Activated CD4-positive, CD25-positive, alpha-beta regulatory T cell treated with anti-CD3 and anti-CD28 coated beads, Interleukin-2, amount 50 U/mL, for 16 hours (primary cell): ENCODE measurements around the gene GOLGA7B.

Source experiments
- DNase-seq: peaks from one replicate; pipeline ENCODE4 v3.0.0-alpha.2; 2020; ENCODE audit warnings: low read depth, low spot score

GOLGA7B gene

GRCh38 chr10:97895084-97895483 is 45.4 kb downstream of the GOLGA7B start:
- DNase-seq: no peak

DNA sequence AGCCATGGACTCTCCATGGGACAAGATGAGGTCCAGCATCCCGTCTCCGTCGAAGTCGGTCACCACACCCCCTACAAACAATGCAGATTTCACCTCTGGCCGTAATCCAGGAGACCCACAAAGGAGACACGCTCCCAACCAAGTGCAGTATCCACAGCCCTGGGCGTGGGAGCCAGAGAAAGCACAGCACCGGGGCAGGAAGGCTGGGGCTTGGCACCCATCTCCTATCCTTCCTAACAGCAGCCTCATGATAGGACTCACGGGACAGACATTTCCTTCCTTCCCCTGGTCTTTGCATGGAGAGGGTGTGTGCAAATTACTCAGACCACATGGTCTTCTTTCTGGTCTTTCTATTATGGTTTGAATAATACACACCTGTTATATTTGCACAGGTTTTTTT is 46.3 kb downstream of the GOLGA7B start:
- DNase-seq: no peak

DNA sequence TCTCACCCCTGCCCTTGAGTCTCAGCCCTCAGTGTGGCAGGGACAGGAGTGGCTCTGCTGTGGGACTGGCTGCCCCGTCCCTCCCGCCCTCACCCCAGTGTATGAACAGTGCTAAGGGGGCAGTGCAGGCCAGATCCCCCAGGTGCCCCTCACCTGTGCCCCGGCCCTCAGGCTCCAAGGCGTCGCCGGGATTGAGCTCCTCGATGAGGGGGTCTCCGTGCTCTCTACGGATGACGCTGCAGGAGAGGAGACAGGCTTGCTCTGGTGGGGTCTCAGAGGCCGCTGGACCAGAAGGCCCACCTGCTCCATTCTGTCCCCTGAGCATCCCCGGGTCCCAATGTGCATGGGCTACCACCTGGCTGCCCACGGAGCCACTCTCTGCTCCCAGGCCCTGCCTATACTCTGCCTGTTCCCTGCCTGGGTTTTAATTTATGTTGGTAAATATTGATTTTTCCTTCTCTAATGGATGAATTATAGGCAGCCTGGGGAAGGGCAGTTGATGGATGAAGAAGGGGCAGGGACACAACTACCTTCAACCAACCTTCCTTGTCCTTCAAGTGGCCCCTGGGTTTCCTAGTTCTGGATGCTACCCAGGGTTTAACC is 47.2 kb downstream of the GOLGA7B start:
- DNase-seq: no peak

GRCh38 chr10:97898429-97898828 is 48.8 kb downstream of the GOLGA7B start:
- no peak for DNase-seq

DNA sequence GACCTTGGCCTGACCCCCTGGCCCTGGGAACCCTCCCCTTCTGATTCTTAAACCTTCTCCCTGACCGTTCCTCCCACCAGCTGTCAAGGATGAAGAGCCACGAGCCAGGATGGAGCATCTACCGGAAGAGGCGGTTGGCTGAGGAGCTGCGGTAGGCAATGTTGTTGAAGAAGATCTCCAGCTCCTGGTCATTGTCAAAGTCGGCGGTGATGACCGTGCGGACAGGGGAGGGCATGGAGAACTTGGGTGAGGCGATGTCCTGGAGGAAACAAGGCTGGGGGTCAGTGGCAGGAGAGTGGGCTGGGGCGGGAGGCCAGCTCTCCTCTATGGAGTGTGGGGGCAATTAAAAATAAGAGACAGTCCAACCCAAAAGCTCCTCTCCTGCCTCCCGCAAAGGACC is 51.7 kb downstream of the GOLGA7B start:
- DNase-seq: no peak

GRCh38 chr10:97903128-97904017 is 53.7 kb downstream of the GOLGA7B start:
- no peak for DNase-seq

GRCh38 chr10:97904018-97904381 is 54.4 kb downstream of the GOLGA7B start:
- no peak for DNase-seq

DNA sequence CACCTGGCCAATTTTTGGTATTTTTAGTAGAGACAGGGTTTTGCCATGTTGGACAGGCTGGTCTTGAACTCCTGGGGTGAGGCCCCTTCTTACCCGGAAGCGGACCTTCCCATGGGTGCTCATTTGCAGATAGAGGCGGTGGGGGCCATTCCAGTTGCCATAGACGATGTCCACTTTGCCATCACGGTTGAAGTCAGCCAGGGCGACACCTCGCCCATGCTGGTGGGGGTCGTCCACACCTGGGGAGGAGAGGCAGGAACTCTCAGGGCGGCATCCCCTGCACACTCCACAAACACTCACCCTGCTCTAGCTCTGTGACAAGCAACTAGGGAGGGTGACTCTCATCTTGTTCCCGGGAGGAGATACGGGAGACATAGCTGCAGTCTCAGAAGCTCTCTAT is 54.9 kb downstream of the GOLGA7B start:
- no peak for DNase-seq

DNA sequence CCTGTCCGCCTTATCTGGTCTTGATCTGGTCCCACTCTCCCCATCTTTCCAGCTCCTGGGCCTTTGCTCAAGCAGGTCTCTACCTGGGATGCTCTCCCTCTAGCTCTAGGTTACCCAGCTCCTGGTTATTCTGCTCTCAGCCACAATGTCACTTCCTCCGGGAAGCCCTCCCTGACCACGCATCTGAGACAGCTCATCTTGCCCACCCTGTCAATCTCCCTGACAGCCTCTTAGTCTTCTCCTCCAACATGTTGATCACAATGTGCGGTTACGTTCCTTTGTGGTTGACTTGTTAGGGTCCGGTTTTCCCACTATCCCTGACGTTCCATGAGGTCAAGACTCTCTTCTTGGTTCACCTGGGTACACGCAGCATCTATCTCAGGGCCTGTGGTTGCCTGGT is 55.6 kb downstream of the GOLGA7B start:
- DNase-seq: no peak

DNA sequence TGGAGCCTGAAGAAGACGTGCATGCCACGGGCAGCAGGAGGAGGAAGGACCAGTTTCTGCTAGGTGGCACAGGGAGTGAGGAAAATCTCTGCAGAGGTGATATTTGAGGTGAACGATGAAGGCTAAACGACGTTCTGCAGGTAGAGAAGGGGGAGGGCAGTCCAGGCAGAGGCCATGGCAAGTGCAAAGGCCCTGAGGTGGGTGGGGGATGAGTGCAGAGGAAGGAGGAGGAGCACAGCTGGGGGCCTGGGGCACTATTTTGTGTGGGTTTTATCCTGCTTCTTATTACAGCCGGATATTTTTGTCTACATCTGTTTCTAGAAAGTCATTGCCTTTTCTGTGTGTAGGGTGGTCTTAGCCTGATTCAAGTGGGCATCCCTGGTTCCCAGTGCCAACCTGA is 57.6 kb downstream of the GOLGA7B start:
- no peak for DNase-seq

- DNase-seq: no peak
These were observed 58.2 kb downstream of the GOLGA7B start for GRCh38 chr10:97907830-97908229.

GRCh38 chr10:97910661-97911060 is 61.0 kb downstream of the GOLGA7B start:
- no peak for DNase-seq

DNA sequence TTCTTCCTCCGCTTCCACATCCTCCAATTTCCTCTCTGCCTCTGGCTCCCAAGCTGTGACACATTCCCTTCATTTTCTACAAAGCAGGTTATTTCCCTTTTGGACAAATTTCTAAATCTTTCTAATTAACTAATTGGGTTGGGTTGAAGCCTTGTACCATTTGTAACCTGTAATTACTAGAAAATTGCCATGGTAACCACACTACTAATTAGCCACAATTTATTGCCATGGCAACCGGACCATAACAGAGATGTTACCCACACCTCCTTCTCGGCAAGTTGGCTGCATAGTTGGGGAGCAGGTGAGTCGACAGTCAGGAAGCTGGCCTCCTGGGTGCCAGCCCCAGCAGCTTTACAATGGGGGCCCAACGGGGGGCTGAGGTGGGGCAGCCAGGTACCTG is 61.6 kb downstream of the GOLGA7B start:
- no peak for DNase-seq

- DNase-seq: no peak
These were observed 63.5 kb downstream of the GOLGA7B start for GRCh38 chr10:97913193-97913592.

DNA sequence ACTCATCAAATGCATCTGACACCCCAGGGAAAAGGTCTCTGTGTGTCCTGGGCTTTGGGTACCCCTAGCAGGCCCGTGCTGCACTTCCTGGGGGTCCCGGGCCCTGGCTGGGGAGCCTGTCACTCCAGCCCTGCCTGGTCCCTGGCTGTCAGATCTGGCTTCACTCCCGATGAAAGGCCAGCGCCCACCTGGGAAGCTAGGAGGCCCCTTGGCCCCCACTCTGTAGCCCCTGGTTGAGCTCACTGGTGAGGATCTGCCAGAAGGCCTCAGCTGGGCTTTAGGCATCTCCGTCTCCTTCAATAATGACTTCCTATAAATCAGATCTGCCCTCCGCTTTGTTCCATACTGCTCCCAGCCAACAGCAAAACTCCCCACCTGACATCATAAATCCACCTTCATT is 64.0 kb downstream of the GOLGA7B start:
- DNase-seq: no peak

- DNase-seq: no peak
These were observed 64.7 kb downstream of the GOLGA7B start for GRCh38 chr10:97914171-97914836.

DNA sequence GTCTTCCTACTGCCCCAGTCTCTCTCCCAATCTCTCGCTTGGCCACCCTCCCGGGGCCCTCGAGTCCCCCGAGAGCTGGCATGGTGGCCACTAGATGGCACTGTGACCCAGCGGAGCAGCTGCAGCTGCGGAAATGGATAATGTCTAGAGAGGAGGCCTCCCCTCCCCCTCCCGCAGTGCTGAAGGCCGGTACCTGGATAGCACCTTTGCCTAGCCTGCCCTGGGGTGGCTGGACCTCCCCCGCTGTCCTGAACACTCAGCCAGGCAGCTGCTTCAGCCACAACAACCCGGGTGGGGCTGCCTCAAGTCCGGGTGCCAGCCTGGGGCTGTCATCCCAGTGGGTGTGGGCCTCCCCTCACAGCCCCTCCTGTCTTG is 65.2 kb downstream of the GOLGA7B start:
- DNase-seq: peak; percentile 45

DNA sequence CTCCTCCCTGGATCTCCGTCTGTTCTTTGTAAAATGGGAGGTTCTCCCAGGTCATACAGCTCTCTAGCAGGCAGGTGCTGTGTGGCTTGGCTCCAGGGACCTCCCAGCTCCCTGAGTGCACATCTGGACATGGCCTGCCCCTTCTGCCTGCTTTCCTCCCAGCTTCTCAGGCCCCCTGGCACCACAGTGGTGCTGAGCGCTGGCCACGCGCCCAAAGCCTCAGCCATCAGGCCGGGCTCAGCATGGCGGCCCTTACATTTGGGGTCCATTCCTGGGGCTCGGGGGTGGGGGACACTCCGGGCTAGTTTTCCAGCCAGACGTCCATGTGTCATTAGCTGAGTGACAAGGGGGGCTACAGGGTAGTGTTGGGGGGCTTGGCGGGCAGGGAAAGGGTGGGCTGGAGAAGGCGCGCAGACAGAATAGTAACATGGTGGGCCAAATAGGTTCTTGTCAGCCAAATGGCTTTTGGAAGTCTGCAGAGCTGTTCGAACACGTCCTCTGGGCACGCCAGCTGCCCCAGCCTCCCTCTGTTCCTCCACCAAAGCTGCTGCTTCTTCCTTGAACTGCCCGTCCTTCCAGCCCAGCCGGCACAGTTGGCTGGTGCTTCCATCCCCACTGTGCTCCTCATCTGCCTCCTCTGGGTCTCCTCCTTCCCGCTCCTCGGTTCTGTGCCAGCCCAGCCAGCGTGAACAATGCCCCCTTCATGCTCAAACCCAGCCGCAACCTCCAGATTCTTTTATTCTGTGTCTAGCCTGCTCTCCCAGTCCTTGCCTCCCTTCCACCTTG is 65.9 kb downstream of the GOLGA7B start:
- DNase-seq: no peak

DNA sequence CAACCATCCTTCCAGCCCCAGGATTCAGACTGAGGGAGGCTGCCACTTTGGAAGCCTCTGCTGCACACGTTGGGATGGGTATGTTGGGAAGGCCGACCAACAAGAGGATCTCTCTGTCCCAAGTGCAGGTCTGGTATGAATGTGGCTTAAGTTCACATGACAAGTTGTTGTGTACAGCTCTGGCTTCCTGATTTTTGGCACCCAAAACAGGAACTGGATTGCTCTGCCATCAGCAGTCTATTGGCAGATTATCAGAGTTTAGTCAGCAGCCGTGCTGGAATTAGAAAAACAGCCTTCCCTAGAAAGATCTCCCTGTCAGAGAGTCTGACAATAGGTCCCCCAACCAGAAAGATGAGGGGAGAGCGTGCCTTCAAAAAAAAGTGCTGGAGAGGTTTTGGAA is 66.9 kb downstream of the GOLGA7B start:
- DNase-seq: no peak

DNA sequence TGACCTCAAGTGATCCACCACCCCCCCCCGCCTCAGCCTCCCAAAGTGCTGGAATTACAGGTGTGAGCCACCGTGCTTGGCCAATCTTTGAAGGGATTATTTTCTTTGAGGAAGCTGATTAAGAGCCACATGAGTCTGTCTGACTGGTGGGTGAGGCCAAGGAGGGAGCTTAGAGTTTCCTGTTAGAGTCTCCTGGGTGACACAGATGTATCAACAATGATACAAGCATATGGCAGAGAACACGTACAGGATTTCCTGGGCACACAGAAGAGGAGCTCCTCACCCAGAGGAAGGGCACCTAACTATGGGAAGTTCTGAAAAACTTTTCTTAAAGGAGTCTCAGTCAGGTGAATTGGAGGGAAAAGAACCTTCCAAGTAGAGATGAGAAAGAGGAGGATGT is 69.4 kb downstream of the GOLGA7B start:
- no peak for DNase-seq

DNA sequence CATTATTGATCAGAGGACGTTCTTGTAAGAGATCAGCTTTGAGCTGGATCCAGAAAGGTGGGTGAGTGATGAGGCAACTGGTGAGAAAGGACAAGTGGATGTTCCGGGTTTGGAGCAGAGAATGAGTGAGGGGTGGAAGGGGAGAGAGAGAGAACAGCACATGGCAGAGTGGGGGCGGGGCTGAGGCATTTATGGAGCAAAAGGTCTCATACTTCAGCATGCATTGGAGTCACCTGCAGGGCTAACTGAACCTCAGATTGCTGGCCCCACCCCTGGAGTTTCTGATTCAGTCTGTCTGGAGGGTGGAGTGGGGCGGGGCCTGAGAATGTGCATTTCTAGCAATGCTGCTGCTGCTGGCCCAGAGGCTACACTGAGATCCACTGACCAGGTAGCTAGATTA is 71.2 kb downstream of the GOLGA7B start:
- DNase-seq: no peak
